K562 (cell line): ENCODE results near the gene ARFGAP1.
"Not testable (repeated sequence)": the region's sequence is repeated elsewhere in the genome, so short reads cannot be mapped to it uniquely, and the experiment has no call there.

Experiments
- HDAC6 ChIP-seq: IDR thresholded peaks from 2 replicates; pipeline ENCODE4 v1.6.1; 2012; ENCODE audit warnings: low read depth, mild to moderate bottlenecking, control low read depth, inconsistent platforms, low read length, moderate library complexity
- IFI16 ChIP-seq: fragments of 250-450 bp; sonication (Bioruptor Pico); IDR thresholded peaks from 2 replicates; pipeline ENCODE4 v2.1.2; 2022; ENCODE audit warnings: mild to moderate bottlenecking, inconsistent platforms
- JUND ChIP-seq, 2 experiments: IDR thresholded peaks; 2 replicates in 1 of 2; 3 replicates in 1 of 2; pipeline ENCODE4 v1.6.1; 2011; ENCODE audit warnings: borderline replicate concordance in 2 of 2, low read depth in 2 of 2, low read length in 2 of 2, improper control_type of control experiment in 1 of 2, missing biosample characterization in 1 of 2, missing genetic modification characterization in 1 of 2, missing genetic modification reagents in 1 of 2
- MYC ChIP-seq, 2 experiments: fragments of 250-450 bp in 1 of 2; sonication (Bioruptor Pico) in 1 of 2; IDR thresholded peaks; 2 replicates each; pipeline versions ENCODE4 v1.5.1 to v1.6.1; 2012 to 2021; ENCODE audit warnings: low read depth in 2 of 2, borderline replicate concordance in 1 of 2, improper control_type of control experiment in 1 of 2, low read length in 1 of 2, mild to moderate bottlenecking in 1 of 2, moderate library complexity in 1 of 2
- RBBP5 ChIP-seq: fragments of 200-600 bp; sonication (generic); IDR thresholded peaks from 2 replicates; pipeline ENCODE4 v1.6.1; 2012; ENCODE audit warnings: borderline replicate concordance, mild to moderate bottlenecking, low read length, control low read depth, inconsistent platforms; ENCODE audit not compliant: insufficient read depth, poor library complexity, severe bottlenecking
- USF2 ChIP-seq: sonication (generic); formaldehyde crosslinking; IDR thresholded peaks from 2 replicates; pipeline ENCODE4 v1.5.0; 2020; ENCODE audit warnings: missing genetic modification reagents
- ZNF707 ChIP-seq: fragments of 250-450 bp; sonication (Bioruptor Pico); conservative IDR thresholded peaks from 2 replicates; pipeline ENCODE4 v1.8.0; 2022; ENCODE audit warnings: inconsistent platforms, mild to moderate bottlenecking, moderate library complexity

GRCh38 chr20:63305933-63306672 is 33.5 kb downstream of the ARFGAP1 start:
- not testable (repeated sequence) for TF ChIP-seq MYC (IDR thresholded peaks at IDR 0.05; ENCODE audit: low read depth, low read length); MYC (CRISPR knock-in tag; IDR thresholded peaks at IDR 0.05; ENCODE audit: borderline replicate concordance, low read depth); JUND (IDR thresholded peaks at IDR 0.05; ENCODE audit: borderline replicate concordance, low read depth, low read length); JUND (tag; IDR thresholded peaks at IDR 0.05; ENCODE audit: borderline replicate concordance, low read depth, low read length); IFI16 (CRISPR knock-in tag); USF2 (CRISPR knock-in tag); RBBP5; HDAC6; ZNF707
